Measurements from ENCODE around the gene CD8B. TPM values are rescaled to one million over a fixed set of nuclear protein-coding genes. Genes with fewer than 3 reads are reported as not detected.
A peak's percentile ranks its signal among the peaks of the same experiment; 100 is the strongest.
"Not testable (repeated sequence)": the region's sequence is repeated elsewhere in the genome, so short reads cannot be mapped to it uniquely, and the experiment has no call there.

CD8B gene
- not detected in 2 replicates for total RNA-seq
- polyA plus RNA-seq = not detected in 2 replicates
- not detected in 2 replicates for polyA plus RNA-seq (2012)
- polyA minus RNA-seq (ENCODE audit: low replicate concordance) = not detected in 2 replicates

DNA sequence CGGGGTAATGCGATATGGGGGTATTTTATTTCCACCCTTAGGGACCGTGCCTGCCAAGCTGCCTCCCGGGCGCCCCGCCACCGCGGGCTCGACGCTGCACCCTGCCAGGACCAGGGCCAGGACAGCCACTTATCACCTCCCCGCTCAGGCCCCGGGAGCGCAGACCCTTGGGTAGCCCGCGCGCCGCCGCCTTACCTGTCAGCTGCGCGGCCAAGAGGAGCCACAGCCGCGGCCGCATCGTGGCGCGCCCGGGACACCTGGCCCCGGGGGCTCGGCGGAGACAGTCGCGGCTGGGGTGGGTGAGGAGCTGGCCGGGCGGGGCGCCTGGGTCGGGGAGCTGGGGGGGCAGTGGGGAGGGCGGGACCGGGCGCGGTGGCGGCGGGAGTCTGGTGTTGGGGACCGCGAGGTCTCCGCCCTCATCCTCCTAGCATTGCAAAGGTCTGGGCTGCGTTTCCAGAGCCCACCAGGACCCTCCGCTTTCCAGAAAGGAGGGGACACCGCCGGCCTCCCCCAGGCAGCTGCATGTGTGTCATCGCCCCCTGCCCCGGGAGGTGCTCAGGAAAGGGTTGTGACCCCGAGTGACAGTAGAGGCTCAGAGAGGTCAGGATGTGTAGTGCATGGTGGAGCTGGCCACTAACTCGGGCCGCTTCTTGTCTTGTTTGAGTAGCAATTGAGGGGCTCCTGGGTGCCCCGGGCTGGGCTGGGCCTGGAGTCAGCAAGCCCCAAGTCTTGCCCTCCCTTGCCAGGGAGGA is at the start of gene CD8B:
Gene CD8B, minus strand, starts transcription at position 259 of the 752 bp plus-strand sequence. Its CDS starts 21 bp downstream, at position 238.
- H3K79me2 ChIP-seq (ENCODE audit: control insufficient read depth, insufficient read depth, low read length); DNase-seq (ENCODE audit: low read depth in 2 of 2); H3K4me2 ChIP-seq (ENCODE audit: extremely low read depth, insufficient read depth, low read length); H4K20me1 ChIP-seq (ENCODE audit: control insufficient read depth, extremely low read depth, insufficient read depth, low read length); H2AFZ ChIP-seq (ENCODE audit: low read length); H3K9me3 ChIP-seq (ENCODE audit: control insufficient read depth, insufficient read depth, low read depth, low read length); H3K4me1 ChIP-seq (ENCODE audit: control insufficient read depth, extremely low read depth, insufficient read depth, low read length); H3K4me3 ChIP-seq (replicated peaks in 1 of 4; ENCODE audit: control extremely low read depth in 1 of 4, insufficient read depth in 1 of 4, low read depth in 3 of 4, low read length in 4 of 4); H3K27me3 ChIP-seq (ENCODE audit: control insufficient read depth, insufficient read depth, low read length); H3K27ac ChIP-seq (ENCODE audit: insufficient read depth, low read length); H3K36me3 ChIP-seq (ENCODE audit: control insufficient read depth, insufficient read depth, low read length); H3K9ac ChIP-seq (ENCODE audit: insufficient read depth, low read length): not testable (repeated sequence)

DNA sequence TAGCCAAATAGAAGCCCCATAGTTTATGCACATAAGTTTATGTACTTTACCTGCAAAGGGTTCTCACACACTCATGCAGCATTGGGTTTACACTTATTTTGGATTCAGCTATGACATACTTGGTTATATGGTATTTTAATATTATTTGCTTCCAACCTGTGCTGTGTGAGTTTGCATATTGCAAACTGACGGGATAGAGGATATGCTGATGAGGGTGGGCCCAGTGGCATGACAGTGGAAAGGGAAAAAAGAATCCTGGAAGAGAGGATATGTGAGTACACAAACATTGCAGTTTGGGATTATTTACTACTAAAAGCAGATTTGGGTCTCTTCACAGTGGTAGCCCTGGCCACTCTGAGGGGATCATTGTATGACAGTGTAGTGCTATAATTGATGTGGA is 44.2 kb upstream of the CD8B start:
- DNase-seq (ENCODE audit: low read depth in 2 of 2); H4K20me1 ChIP-seq (ENCODE audit: control insufficient read depth, extremely low read depth, insufficient read depth, low read length); H3K9me3 ChIP-seq (ENCODE audit: control insufficient read depth, insufficient read depth, low read depth, low read length); H3K4me3 ChIP-seq (replicated peaks in 1 of 4; ENCODE audit: control extremely low read depth in 1 of 4, insufficient read depth in 1 of 4, low read depth in 3 of 4, low read length in 4 of 4); H3K36me3 ChIP-seq (ENCODE audit: control insufficient read depth, insufficient read depth, low read length); H3K79me2 ChIP-seq (ENCODE audit: control insufficient read depth, insufficient read depth, low read length); H2AFZ ChIP-seq (ENCODE audit: low read length); H3K4me1 ChIP-seq (ENCODE audit: control insufficient read depth, extremely low read depth, insufficient read depth, low read length); H3K4me2 ChIP-seq (ENCODE audit: extremely low read depth, insufficient read depth, low read length); H3K27me3 ChIP-seq (ENCODE audit: control insufficient read depth, insufficient read depth, low read length); H3K27ac ChIP-seq (ENCODE audit: insufficient read depth, low read length); H3K9ac ChIP-seq (ENCODE audit: insufficient read depth, low read length): not testable (repeated sequence)

DNA sequence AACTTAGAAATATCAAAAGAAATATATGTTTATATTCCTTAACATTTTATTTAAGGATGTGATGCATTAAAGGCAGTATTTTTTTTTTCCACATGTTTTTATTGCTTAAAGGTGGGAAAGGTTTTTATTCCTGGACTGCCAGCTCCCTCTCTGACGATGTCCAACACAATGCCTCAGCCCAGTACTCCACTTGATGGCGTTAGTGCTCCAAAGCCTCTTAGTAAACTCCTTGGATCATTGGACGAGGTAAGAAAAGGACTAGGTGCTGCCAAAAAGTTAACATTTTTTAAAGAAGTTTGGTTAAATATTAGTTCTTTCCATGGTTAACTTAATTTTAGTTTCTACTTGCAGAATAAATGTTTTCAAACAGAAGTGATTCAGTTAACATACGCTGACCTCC is 39.0 kb upstream of the CD8B start:
- not testable (repeated sequence) for H3K9ac ChIP-seq (ENCODE audit: insufficient read depth, low read length); H4K20me1 ChIP-seq (ENCODE audit: control insufficient read depth, extremely low read depth, insufficient read depth, low read length); H3K79me2 ChIP-seq (ENCODE audit: control insufficient read depth, insufficient read depth, low read length); H3K27ac ChIP-seq (ENCODE audit: insufficient read depth, low read length); H3K4me3 ChIP-seq (replicated peaks in 1 of 4; ENCODE audit: control extremely low read depth in 1 of 4, insufficient read depth in 1 of 4, low read depth in 3 of 4, low read length in 4 of 4); H3K4me2 ChIP-seq (ENCODE audit: extremely low read depth, insufficient read depth, low read length); H2AFZ ChIP-seq (ENCODE audit: low read length); H3K4me1 ChIP-seq (ENCODE audit: control insufficient read depth, extremely low read depth, insufficient read depth, low read length); H3K9me3 ChIP-seq (ENCODE audit: control insufficient read depth, insufficient read depth, low read depth, low read length); H3K36me3 ChIP-seq (ENCODE audit: control insufficient read depth, insufficient read depth, low read length); H3K27me3 ChIP-seq (ENCODE audit: control insufficient read depth, insufficient read depth, low read length)
- peak; percentile 0 to 29 for DNase-seq (ENCODE audit: low read depth in 2 of 2)
- peak in 1 of 2 donors; percentile 18 for TF ChIP-seq CTCF (conservative IDR thresholded peaks at IDR 0.05 in 1 of 2, IDR thresholded peaks at IDR 0.05 in 1 of 2; ENCODE audit: low read depth in 1 of 2, low read length in 2 of 2)

DNA sequence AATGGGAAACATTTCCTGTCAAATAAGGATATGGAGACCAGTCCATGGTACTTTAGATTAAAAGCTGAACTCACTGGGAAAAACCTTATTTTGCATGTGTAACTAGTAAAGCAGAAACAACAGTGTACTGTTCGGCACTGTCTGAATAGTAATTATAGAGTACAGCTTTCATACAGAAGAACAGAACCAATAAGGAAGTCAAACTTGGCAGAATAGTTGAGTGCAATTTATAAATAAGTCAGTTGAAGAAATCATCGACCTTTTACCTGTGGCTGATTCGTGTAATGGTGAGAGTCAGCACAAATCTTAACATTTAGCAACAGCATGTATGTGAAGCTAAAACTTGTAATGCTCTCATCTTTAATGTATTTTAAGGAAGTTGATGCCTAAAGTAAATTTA is 24.3 kb upstream of the CD8B start:
- not testable (repeated sequence) for DNase-seq (ENCODE audit: low read depth in 2 of 2); H2AFZ ChIP-seq (ENCODE audit: low read length); H3K79me2 ChIP-seq (ENCODE audit: control insufficient read depth, insufficient read depth, low read length); H4K20me1 ChIP-seq (ENCODE audit: control insufficient read depth, extremely low read depth, insufficient read depth, low read length); H3K4me3 ChIP-seq (replicated peaks in 1 of 4; ENCODE audit: control extremely low read depth in 1 of 4, insufficient read depth in 1 of 4, low read depth in 3 of 4, low read length in 4 of 4); H3K4me2 ChIP-seq (ENCODE audit: extremely low read depth, insufficient read depth, low read length); H3K9me3 ChIP-seq (ENCODE audit: control insufficient read depth, insufficient read depth, low read depth, low read length); H3K4me1 ChIP-seq (ENCODE audit: control insufficient read depth, extremely low read depth, insufficient read depth, low read length); H3K27ac ChIP-seq (ENCODE audit: insufficient read depth, low read length); H3K9ac ChIP-seq (ENCODE audit: insufficient read depth, low read length); H3K36me3 ChIP-seq (ENCODE audit: control insufficient read depth, insufficient read depth, low read length); H3K27me3 ChIP-seq (ENCODE audit: control insufficient read depth, insufficient read depth, low read length)

GRCh38 chr2:86882865-86883264 is 21.2 kb upstream of the CD8B start:
- not testable (repeated sequence) for H3K9ac ChIP-seq (ENCODE audit: insufficient read depth, low read length)

DNA sequence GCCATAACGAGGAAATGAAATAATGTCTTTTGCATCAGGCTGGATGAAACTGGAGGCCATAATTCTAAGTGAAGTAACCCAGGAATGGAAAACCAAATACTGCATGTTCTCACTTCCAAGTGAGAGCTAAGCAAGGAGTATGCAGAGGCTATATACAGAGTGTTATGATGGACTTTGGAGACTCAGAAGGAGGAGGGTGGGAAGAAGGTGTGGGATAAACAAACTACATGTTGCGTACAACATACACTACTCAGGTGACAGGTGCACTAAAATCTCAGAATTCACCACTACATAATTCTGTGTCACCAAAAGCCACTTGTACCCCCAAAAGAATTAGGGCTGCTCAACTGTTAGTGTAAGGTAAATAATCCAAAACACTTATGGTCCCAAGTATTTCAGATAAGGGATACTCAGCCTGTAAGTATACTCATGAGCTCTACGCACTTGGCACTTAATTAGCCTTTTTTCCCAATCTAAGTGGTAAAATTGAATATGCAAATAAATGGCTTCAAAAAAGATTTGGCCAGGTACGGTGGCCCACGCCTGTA is 20.5 kb upstream of the CD8B start:
- H3K36me3 ChIP-seq (ENCODE audit: control insufficient read depth, insufficient read depth, low read length); DNase-seq (ENCODE audit: low read depth in 2 of 2); H3K9me3 ChIP-seq (ENCODE audit: control insufficient read depth, insufficient read depth, low read depth, low read length); H4K20me1 ChIP-seq (ENCODE audit: control insufficient read depth, extremely low read depth, insufficient read depth, low read length); H3K79me2 ChIP-seq (ENCODE audit: control insufficient read depth, insufficient read depth, low read length); H3K27me3 ChIP-seq (ENCODE audit: control insufficient read depth, insufficient read depth, low read length); H3K27ac ChIP-seq (ENCODE audit: insufficient read depth, low read length); H2AFZ ChIP-seq (ENCODE audit: low read length); H3K4me1 ChIP-seq (ENCODE audit: control insufficient read depth, extremely low read depth, insufficient read depth, low read length); H3K9ac ChIP-seq (ENCODE audit: insufficient read depth, low read length); H3K4me3 ChIP-seq (replicated peaks in 1 of 4; ENCODE audit: control extremely low read depth in 1 of 4, insufficient read depth in 1 of 4, low read depth in 3 of 4, low read length in 4 of 4); H3K4me2 ChIP-seq (ENCODE audit: extremely low read depth, insufficient read depth, low read length): not testable (repeated sequence)

More at GRCh38 chr2:86882865-86883264, 21.2 kb upstream of the CD8B start:
- not testable (repeated sequence) for H3K27me3 ChIP-seq (ENCODE audit: control insufficient read depth, insufficient read depth, low read length); H3K4me3 ChIP-seq (replicated peaks in 1 of 4; ENCODE audit: control extremely low read depth in 1 of 4, insufficient read depth in 1 of 4, low read depth in 3 of 4, low read length in 4 of 4); DNase-seq (ENCODE audit: low read depth in 2 of 2); H3K4me1 ChIP-seq (ENCODE audit: control insufficient read depth, extremely low read depth, insufficient read depth, low read length); H3K36me3 ChIP-seq (ENCODE audit: control insufficient read depth, insufficient read depth, low read length); H3K79me2 ChIP-seq (ENCODE audit: control insufficient read depth, insufficient read depth, low read length); H4K20me1 ChIP-seq (ENCODE audit: control insufficient read depth, extremely low read depth, insufficient read depth, low read length); H3K4me2 ChIP-seq (ENCODE audit: extremely low read depth, insufficient read depth, low read length); H2AFZ ChIP-seq (ENCODE audit: low read length); H3K9me3 ChIP-seq (ENCODE audit: control insufficient read depth, insufficient read depth, low read depth, low read length); H3K27ac ChIP-seq (ENCODE audit: insufficient read depth, low read length)
